HUES6 (cell line): ENCODE measurements around the gene AADACL4.
"Not testable (repeated sequence)": the region's sequence is repeated elsewhere in the genome, so short reads cannot be mapped to it uniquely, and the experiment has no call there.

Source experiments
- H3K27ac ChIP-seq: 2 replicates; pipeline ENCODE4 v1.7.0; 2013; ENCODE audit warnings: low read depth, mild to moderate bottlenecking, low read length, inconsistent platforms
- H3K27me3 ChIP-seq: 2 replicates; pipeline ENCODE4 v1.6.1; 2013; ENCODE audit warnings: low read length; ENCODE audit not compliant: control insufficient read depth, insufficient read depth
- H3K36me3 ChIP-seq: 2 replicates; pipeline ENCODE4 v1.6.1; 2013; ENCODE audit warnings: low read length; ENCODE audit not compliant: control insufficient read depth, insufficient read depth
- H3K4me1 ChIP-seq: 2 replicates; pipeline ENCODE4 v1.6.1; 2013; ENCODE audit warnings: low read length; ENCODE audit not compliant: control insufficient read depth, insufficient read depth
- H3K4me3 ChIP-seq: 2 replicates; pipeline ENCODE4 v1.5.1; 2013; ENCODE audit warnings: low read depth, low read length
- H3K9ac ChIP-seq: one replicate; pipeline ENCODE4 v1.6.1; 2013; ENCODE audit warnings: mild to moderate bottlenecking, low read length
- H3K9me3 ChIP-seq: 2 replicates; pipeline ENCODE4 v1.6.1; 2013; ENCODE audit warnings: low read depth, low read length; ENCODE audit not compliant: control insufficient read depth, insufficient read depth

Gene AADACL4

DNA sequence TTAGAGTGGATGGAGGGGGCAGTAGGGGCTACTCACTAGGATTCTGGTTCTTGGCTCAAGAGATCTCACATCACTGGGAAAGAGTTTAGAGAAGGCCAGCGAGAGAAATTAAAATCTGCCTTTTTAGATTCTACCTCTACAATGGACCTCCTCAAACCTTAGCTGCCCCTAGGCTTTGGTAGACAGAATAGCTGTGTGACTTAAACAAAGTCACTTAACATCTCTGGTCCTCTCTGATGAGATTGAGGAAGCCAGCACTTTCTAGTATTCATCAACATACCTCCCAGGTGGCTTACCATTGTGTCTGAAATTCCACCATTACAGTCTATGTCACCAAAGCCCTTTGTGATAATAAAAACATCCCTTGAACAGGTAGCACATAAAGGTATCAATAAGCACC, 18.7 kb downstream of the AADACL4 start:
- no peaks in the 10 kb centered on the region for H3K4me1 ChIP-seq
- H3K27me3 ChIP-seq = no peaks in the 10 kb centered on the region
- peaks cover 8% of the 10 kb centered on the region for H3K9me3 ChIP-seq
- H3K27ac ChIP-seq = no peak overlapping the region
- no peaks in the 10 kb centered on the region for H3K36me3 ChIP-seq
- no peak overlapping the region for H3K9ac ChIP-seq
- no peak overlapping the region for H3K4me3 ChIP-seq

DNA sequence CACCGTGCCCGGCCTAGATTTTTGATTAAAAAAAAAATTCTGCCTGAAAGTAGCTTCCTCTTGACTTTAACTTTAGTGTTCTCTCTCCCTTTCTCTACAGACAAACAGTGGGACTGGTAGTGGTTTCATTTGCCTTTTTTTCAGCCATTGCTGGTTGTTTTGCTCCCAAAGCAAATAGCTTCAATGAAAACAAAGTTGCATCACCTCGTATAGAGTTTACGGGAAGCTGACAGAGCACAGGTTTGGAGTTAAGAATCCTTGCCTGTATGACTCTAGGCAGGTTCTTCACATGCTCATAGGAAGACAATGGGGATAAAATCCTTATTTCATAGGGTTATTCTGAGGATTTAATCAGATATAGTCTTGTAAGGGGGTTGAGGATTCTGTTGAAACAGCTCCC, 21.6 kb downstream of the AADACL4 start:
- H3K36me3 ChIP-seq = no peaks in the 10 kb centered on the region
- no peaks in the 10 kb centered on the region for H3K27me3 ChIP-seq
- no peak overlapping the region for H3K4me3 ChIP-seq
- H3K27ac ChIP-seq = no peak overlapping the region
- H3K9ac ChIP-seq = no peak overlapping the region
- peaks cover 25% of the 10 kb centered on the region for H3K9me3 ChIP-seq
- no peaks in the 10 kb centered on the region for H3K4me1 ChIP-seq

DNA sequence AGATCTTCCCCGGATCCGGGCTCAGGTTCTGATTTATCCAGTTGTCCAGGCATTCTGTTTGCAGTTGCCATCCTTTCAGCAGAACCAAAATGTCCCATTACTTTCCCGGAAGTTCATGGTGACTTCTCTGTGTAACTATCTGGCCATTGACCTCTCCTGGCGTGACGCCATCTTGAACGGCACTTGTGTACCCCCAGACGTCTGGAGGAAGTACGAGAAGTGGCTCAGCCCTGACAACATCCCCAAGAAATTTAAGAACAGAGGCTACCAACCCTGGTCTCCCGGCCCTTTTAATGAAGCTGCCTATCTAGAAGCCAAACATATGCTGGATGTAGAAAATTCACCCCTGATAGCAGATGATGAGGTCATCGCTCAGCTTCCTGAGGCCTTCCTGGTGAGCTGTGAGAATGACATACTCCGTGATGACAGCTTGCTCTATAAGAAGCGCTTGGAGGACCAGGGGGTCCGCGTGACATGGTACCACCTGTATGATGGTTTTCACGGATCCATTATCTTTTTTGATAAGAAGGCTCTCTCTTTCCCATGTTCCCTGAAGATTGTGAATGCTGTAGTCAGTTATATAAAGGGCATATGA, 22.4 kb downstream of the AADACL4 start:
- Histone ChIP-seq H3K4me3 (no peak overlapping the region), H3K27ac (no peak overlapping the region), H3K4me1 (no peaks in the 10 kb centered on the region), H3K27me3 (no peaks in the 10 kb centered on the region), H3K36me3 (no peaks in the 10 kb centered on the region), H3K9ac (no peak overlapping the region), H3K9me3 (peaks cover 25% of the 10 kb centered on the region)

DNA sequence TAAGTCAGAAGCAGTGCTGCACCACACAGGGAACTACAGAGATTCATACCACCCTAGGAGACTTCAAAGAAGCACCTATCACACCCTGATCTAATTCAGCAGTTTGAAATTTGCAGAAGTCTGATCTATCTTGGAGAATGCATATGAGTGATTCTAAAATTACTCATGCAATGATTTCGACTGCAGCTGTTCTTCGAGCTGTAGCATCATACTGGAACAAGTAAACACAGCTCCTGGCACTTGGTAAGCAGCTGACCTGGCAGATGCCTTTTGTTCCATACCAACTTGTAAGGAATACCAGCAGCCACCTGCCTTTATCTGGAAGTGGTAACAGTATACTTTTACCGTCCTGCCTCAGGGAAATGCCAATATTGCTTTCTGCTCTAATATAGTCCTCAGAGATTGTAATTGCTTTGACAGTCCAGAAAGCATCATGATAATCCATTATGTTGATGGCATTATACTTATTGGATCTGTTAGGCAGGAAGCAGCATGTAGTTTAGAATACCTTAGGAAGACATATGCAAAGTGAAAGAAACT, 25.7 kb downstream of the AADACL4 start:
- Histone ChIP-seq H3K9ac (no peak overlapping the region), H3K27ac (no peak overlapping the region), H3K4me3 (no peak overlapping the region), H3K27me3 (no peaks in the 10 kb centered on the region), H3K4me1 (no peaks in the 10 kb centered on the region), H3K36me3 (no peaks in the 10 kb centered on the region), H3K9me3 (peaks cover 20% of the 10 kb centered on the region)

DNA sequence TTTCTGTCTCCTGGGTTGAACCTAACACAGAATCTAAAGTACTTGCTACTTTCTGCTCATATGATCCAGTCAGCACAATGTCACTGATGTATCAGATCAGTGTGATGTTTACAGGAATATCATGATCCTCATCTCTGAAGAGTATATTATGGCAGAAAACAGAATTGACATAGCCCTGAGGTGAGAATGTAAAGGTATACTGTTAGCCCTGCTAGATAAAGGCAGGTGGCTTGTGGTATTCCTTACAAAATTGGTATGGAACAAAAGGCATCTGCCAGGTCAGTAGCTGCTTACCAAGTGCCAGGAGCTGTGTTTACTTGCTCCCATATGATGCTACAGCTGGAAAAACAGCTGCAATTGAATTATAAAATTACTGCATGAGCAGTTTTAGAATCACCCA, 30.5 kb downstream of the AADACL4 start:
- no peaks in the 10 kb centered on the region for H3K4me1 ChIP-seq
- no peak overlapping the region for H3K4me3 ChIP-seq
- no peaks in the 10 kb centered on the region for H3K36me3 ChIP-seq
- no peak overlapping the region for H3K9ac ChIP-seq
- no peak overlapping the region for H3K27ac ChIP-seq
- H3K9me3 ChIP-seq = peaks cover 7% of the 10 kb centered on the region; the same call in 1 of the 2 replicates
- no peaks in the 10 kb centered on the region for H3K27me3 ChIP-seq

DNA sequence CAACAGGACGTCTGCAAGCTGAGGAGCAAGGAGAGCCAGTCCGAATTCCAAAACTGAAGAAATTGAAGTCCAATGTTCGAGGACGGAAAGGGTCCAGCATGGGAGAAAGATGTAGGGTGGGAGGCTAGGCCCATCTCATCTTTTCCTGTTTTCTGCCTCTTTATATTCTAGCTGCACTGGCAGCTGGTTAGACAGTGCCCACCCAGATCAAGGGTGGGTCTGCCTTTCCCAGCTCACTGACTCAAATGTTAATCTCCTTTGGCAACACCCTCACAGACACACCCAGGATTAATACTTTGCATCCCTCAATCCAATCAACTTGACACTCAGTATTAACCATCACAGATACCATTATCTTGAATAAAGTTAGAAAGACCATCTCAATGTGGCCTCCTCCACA, 32.2 kb downstream of the AADACL4 start:
- not testable (repeated sequence) for H3K27ac ChIP-seq, H3K27me3 ChIP-seq, H3K36me3 ChIP-seq, H3K9me3 ChIP-seq, H3K9ac ChIP-seq, H3K4me3 ChIP-seq, H3K4me1 ChIP-seq

DNA sequence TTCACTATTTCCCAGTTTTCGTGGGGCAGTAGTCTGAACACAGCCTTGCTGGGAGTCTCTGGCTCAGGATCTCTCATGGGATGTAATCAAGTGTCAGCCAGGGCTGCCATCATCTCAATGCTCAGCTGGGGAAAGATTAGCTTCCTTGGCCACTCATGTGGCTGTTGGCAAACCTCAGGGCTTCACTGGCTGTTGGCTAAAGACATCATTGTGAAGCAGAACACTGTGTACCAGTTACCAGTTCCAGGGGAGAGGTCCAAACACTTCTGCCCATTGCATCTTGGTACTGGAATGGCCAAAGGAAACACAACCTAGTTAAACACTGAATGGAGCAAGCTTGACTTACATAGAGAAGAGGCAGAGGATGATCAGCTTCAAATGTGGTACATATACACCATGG, 33.7 kb downstream of the AADACL4 start:
- peaks cover 9% of the 10 kb centered on the region; the same call in 1 of the 2 replicates for H3K9me3 ChIP-seq
- H3K4me1 ChIP-seq = no peaks in the 10 kb centered on the region
- no peaks in the 10 kb centered on the region for H3K36me3 ChIP-seq
- H3K4me3 ChIP-seq = no peak overlapping the region
- no peak overlapping the region for H3K27ac ChIP-seq
- no peak overlapping the region for H3K9ac ChIP-seq
- no peaks in the 10 kb centered on the region for H3K27me3 ChIP-seq

DNA sequence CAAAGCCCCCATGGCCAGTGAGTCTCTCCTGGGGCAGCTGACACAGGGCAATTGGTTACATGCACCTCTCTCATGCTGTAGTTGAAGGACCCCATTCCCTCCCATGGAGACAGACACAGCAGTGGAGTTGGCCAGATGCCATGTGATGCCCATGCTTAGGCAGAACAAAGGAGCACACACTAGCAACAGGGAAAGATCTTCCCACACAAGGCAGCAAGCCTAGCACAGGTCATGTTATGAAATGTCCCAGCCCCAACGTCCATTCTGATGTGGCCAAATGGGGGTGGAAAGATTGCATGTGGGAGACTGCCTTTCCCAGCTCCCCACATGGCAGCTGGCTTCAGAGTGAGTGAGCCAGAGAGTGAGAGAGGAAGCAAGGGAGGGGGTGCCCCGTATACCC, 34.5 kb downstream of the AADACL4 start:
- Histone ChIP-seq H3K27me3 (no peaks in the 10 kb centered on the region), H3K9me3 (peaks cover 9% of the 10 kb centered on the region; the same call in 1 of the 2 replicates), H3K27ac (no peak overlapping the region), H3K9ac (no peak overlapping the region), H3K4me1 (no peaks in the 10 kb centered on the region), H3K36me3 (no peaks in the 10 kb centered on the region), H3K4me3 (no peak overlapping the region)

DNA sequence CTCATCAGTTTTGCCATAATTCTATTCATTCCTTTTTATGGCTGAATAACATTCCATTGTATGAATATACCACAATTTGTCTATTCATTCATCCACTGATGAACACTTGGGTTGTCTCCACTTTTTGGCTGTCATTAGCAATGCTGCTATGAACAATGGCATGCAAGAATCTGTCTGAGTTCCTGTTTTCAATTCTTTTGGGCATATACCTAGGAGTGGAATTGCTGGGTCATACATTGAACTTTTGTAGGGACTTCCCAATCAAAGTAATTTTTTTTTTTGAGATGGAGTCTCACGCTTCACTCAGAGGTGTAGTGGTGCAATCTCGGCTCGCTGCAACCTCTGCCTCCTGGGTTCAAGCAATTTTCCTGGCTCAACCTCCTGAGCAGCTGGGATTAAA, 34.9 kb downstream of the AADACL4 start:
- Histone ChIP-seq H3K4me3 (no peak overlapping the region), H3K4me1 (no peaks in the 10 kb centered on the region), H3K27me3 (no peaks in the 10 kb centered on the region), H3K9me3 (peaks cover 9% of the 10 kb centered on the region; the same call in 1 of the 2 replicates), H3K27ac (no peak overlapping the region), H3K9ac (no peak overlapping the region), H3K36me3 (no peaks in the 10 kb centered on the region)

DNA sequence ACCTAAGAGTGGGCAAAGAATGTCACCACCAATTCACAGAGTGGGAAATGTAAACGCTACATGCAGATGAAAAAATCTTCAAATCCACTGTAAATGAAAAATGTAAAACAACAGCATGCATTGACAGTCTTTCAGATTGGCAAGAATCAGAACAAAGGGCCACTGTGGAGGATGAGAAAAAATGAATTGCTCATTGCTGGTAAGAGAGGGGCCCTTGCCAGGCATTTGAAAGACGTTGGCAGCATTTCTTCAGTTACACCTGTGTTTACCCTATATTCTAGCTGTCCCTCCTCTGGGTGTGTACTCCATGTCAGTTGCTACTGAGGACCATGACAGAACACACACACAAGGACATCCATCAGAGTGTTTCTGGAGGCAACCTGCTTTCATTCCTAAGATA, 46.3 kb downstream of the AADACL4 start:
- Histone ChIP-seq H3K36me3 (no peaks in the 10 kb centered on the region), H3K27ac (no peak overlapping the region), H3K4me1 (no peaks in the 10 kb centered on the region; the same call in 1 of the 2 replicates), H3K9me3 (no peaks in the 10 kb centered on the region), H3K27me3 (no peaks in the 10 kb centered on the region), H3K4me3 (no peak overlapping the region), H3K9ac (no peak overlapping the region)

DNA sequence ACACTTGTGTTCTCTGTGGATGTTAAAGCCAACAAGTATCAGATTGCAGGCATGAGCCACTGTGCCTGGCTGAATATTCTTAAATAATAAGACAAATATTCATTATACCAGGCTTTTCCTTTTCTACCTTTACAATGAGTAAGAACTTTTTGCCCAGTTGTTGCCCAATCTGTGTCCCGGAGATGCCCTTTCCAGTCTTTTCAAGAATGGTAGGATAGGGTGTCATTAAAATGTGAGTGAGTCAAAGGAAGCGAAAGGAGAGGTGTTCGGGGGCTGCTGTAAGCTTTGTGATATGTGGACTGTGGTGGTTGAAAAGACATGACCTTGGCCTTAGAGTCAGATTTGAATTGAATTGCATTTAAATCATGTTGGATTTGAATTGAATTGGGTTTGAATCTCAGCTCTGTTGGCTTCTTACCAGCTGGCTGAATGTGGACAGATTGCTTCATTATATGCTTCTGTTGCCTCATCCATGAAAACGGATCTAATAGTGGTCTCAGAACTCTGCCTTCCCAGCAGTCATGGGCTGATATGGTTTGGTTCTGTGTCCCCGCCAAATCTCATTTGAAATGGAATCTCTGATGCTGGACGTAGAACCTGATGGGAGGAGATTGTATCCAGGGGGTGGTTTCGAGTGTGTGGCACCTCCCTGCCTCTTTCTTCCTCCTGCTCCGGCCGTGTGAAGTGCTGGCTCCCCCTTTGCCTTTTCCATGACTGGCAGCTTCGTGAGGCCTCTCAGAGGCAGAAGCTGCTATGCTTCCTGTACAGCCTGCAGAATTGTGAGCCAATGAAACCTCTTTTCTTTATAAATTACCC, 49.3 kb downstream of the AADACL4 start:
- Histone ChIP-seq H3K27ac (no peak overlapping the region), H3K36me3 (no peaks in the 10 kb centered on the region), H3K9me3 (peaks cover 5% of the 10 kb centered on the region; the same call in 1 of the 2 replicates), H3K4me3 (no peak overlapping the region), H3K9ac (no peak overlapping the region), H3K4me1 (no peaks in the 10 kb centered on the region), H3K27me3 (no peaks in the 10 kb centered on the region)
